Measurements from ENCODE around the gene MATN4. TPM values are rescaled to one million over a fixed set of nuclear protein-coding genes. Genes with fewer than 3 reads are reported as not detected.

The MATN4 gene
- total and polyA plus RNA-seq, 10 donors: 0.19 to 0.52 TPM; not detected in 8

- Histone ChIP-seq H3K27ac (no peak overlapping the region), H3K9me3 (no peaks in the 10 kb centered on the region), H3K36me3 (no peaks in the 10 kb centered on the region), H3K27me3 (replicated peaks in 1 of 7) (peaks cover 0 to 69% (median 26%) of the 10 kb centered on the region in 7 donors), H3K4me3 (no peak overlapping the region), H3K4me1 (peaks cover 0 to 8% (median 5%) of the 10 kb centered on the region in 6 donors)
- 64 to 89% (median 75%) methylated on average over 32 to 43 of the region's 43 CpGs for WGBS, 5 donors
- intact Hi-C loops (cut with DNase I; ENCODE audit: low total_unique reads): no loop called here
- no peak for DNase-seq
- no peak for TF ChIP-seq POLR2AphosphoS5 (IDR thresholded peaks at IDR 0.05)
- TF ChIP-seq POLR2A (IDR thresholded peaks at IDR 0.05): no peak
- no peak for TF ChIP-seq CTCF (IDR thresholded peaks at IDR 0.05 in 8 of 11, conservative IDR thresholded peaks at IDR 0.05 in 3 of 11)
Observed at GRCh38 chr20:45304464-45304999, 3.6 kb downstream of the MATN4 start.

- Histone ChIP-seq H3K4me1 (peaks cover 0 to 8% (median 5%) of the 10 kb centered on the region in 6 donors), H3K4me3 (no peak overlapping the region), H3K36me3 (no peaks in the 10 kb centered on the region), H3K9me3 (no peaks in the 10 kb centered on the region), H3K27me3 (replicated peaks in 1 of 7) (peaks cover 0 to 73% (median 26%) of the 10 kb centered on the region in 7 donors), H3K27ac (no peak overlapping the region)
- WGBS, 5 donors: 48 to 66% (median 63%) methylated on average over 32 to 47 of the region's 47 CpGs
- TF ChIP-seq CTCF (IDR thresholded peaks at IDR 0.05 in 8 of 11, conservative IDR thresholded peaks at IDR 0.05 in 3 of 11) (no peak), POLR2AphosphoS5 (IDR thresholded peaks at IDR 0.05) (no peak), POLR2A (IDR thresholded peaks at IDR 0.05) (no peak)
- intact Hi-C loops (cut with DNase I; ENCODE audit: low total_unique reads): no loop called here
- no peak for DNase-seq
Observed at GRCh38 chr20:45303586-45304463, 4.3 kb downstream of the MATN4 start.

GRCh38 chr20:45301824-45302271 lies 6.3 kb downstream of the MATN4 start:
- no peak for DNase-seq
- no peaks in the 10 kb centered on the region for H3K36me3 ChIP-seq
- H3K27ac ChIP-seq: no peak overlapping the region
- no peak overlapping the region for H3K4me3 ChIP-seq
- 66 to 82% (median 75%) methylated on average over 5 of the region's 5 CpGs for WGBS, 5 donors
- H3K9me3 ChIP-seq: no peaks in the 10 kb centered on the region
- H3K27me3 ChIP-seq (replicated peaks in 1 of 7): peaks cover 0 to 72% (median 20%) of the 10 kb centered on the region in 7 donors
- intact Hi-C loops (cut with DNase I; ENCODE audit: low total_unique reads): no loop called here
- TF ChIP-seq POLR2A (IDR thresholded peaks at IDR 0.05) (no peak), CTCF (IDR thresholded peaks at IDR 0.05 in 8 of 11, conservative IDR thresholded peaks at IDR 0.05 in 3 of 11) (no peak), POLR2AphosphoS5 (IDR thresholded peaks at IDR 0.05) (no peak)
- H3K4me1 ChIP-seq: peaks cover 0 to 8% (median 5%) of the 10 kb centered on the region in 6 donors

GRCh38 chr20:45300961-45301360 lies 7.1 kb downstream of the MATN4 start:
- no peak for TF ChIP-seq POLR2AphosphoS5 (IDR thresholded peaks at IDR 0.05)
- peak in 4 of 11 experiments; percentile 9 to 40 (median 24) for TF ChIP-seq CTCF (IDR thresholded peaks at IDR 0.05 in 8 of 11, conservative IDR thresholded peaks at IDR 0.05 in 3 of 11)
- TF ChIP-seq POLR2A (IDR thresholded peaks at IDR 0.05): no peak

More at GRCh38 chr20:45300961-45301360, 7.1 kb downstream of the MATN4 start:
- H3K4me3 ChIP-seq: no peak overlapping the region
- no peaks in the 10 kb centered on the region for H3K4me1 ChIP-seq
- H3K27me3 ChIP-seq (replicated peaks in 1 of 7): peaks cover 0 to 72% (median 12%) of the 10 kb centered on the region in 7 donors
- DNase-seq: no peak
- 41 to 53% (median 45%) methylated on average over 3 to 4 of the region's 4 CpGs for WGBS, 5 donors
- no peaks in the 10 kb centered on the region for H3K36me3 ChIP-seq
- H3K27ac ChIP-seq: no peak overlapping the region
- no peaks in the 10 kb centered on the region for H3K9me3 ChIP-seq
- intact Hi-C loops (cut with DNase I; ENCODE audit: low total_unique reads): no loop called here

All from spleen (tissue), 11 donors.